HG03439 (cell line): Measurements from ENCODE around the gene AKAP6.

Experiments used
- ATAC-seq: cut with Tn5 transposase; IDR thresholded peaks from one replicate; pipeline ENCODE4 v1.9.1; 2021; ENCODE audit warnings: mild to moderate bottlenecking, moderate library complexity; ENCODE audit not compliant: unreplicated experiment

The AKAP6 gene

GRCh38 chr14:32474478-32475195 is 145.5 kb downstream of the AKAP6 start:
- no peak for ATAC-seq

GRCh38 chr14:32476532-32476931 is 147.4 kb downstream of the AKAP6 start:
- no peak for ATAC-seq

GRCh38 chr14:32477396-32477795 is 148.3 kb downstream of the AKAP6 start:
- ATAC-seq, result no peak

GRCh38 chr14:32478050-32478449 is 149.0 kb downstream of the AKAP6 start:
- no peak for ATAC-seq

GRCh38 chr14:32480337-32480736 is 151.2 kb downstream of the AKAP6 start:
- no peak for ATAC-seq

GRCh38 chr14:32481707-32482106 is 152.6 kb downstream of the AKAP6 start:
- ATAC-seq, result no peak

GRCh38 chr14:32491416-32492016 is 162.4 kb downstream of the AKAP6 start:
- no peak for ATAC-seq

- ATAC-seq, result no peak
These were observed 163.4 kb downstream of the AKAP6 start for GRCh38 chr14:32492457-32492856.

- no peak for ATAC-seq
These were observed 165.7 kb downstream of the AKAP6 start for GRCh38 chr14:32494609-32495434.

- no peak for ATAC-seq
These were observed 166.3 kb downstream of the AKAP6 start for GRCh38 chr14:32495435-32495734.

GRCh38 chr14:32497248-32497647 is 168.2 kb downstream of the AKAP6 start:
- ATAC-seq, result no peak

- ATAC-seq, result no peak
These were observed 178.2 kb downstream of the AKAP6 start for GRCh38 chr14:32507029-32507984.

GRCh38 chr14:32508281-32508680 is 179.2 kb downstream of the AKAP6 start:
- ATAC-seq, result no peak

GRCh38 chr14:32509632-32510187 is 180.6 kb downstream of the AKAP6 start:
- no peak for ATAC-seq

GRCh38 chr14:32510815-32511214 is 181.7 kb downstream of the AKAP6 start:
- ATAC-seq, result no peak

- no peak for ATAC-seq
These were observed 183.2 kb downstream of the AKAP6 start for GRCh38 chr14:32512348-32512747.

- no peak for ATAC-seq
These were observed 183.7 kb downstream of the AKAP6 start for GRCh38 chr14:32512813-32513212.

- ATAC-seq, result no peak
These were observed 184.5 kb downstream of the AKAP6 start for GRCh38 chr14:32513571-32514009.

- no peak for ATAC-seq
These were observed 185.1 kb downstream of the AKAP6 start for GRCh38 chr14:32514236-32514635.

GRCh38 chr14:32514681-32515080 is 185.6 kb downstream of the AKAP6 start:
- no peak for ATAC-seq
